Frontal cortex (tissue), 4 donors: ENCODE measurements around the gene WFDC1. TPM values are rescaled to one million over a fixed set of nuclear protein-coding genes. Genes with fewer than 3 reads are reported as not detected.

ENCODE experiments used
- DNase-seq, 2 donors: peaks; one replicate each; pipeline ENCODE4 v3.0.0; 2012; ENCODE audit warnings: low spot score in 2 of 2
- FAIRE-seq: peaks from 2 replicates; lab custom pipeline; 2012; peaks lifted over from hg19 to GRCh38; lab: Jason Lieb, UNC
- total RNA-seq: library from RNA; depleted of rRNA; stranded (reverse); fragments of >200 nt; gene quantifications from one replicate; pipeline ENCODE4 v1.2.3, GENCODE V29; 2014
- donor health status: control.
- donor health status: control.
- donor health status: control.

Gene WFDC1, protein sequence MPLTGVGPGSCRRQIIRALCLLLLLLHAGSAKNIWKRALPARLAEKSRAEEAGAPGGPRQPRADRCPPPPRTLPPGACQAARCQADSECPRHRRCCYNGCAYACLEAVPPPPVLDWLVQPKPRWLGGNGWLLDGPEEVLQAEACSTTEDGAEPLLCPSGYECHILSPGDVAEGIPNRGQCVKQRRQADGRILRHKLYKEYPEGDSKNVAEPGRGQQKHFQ
- 0.82 TPM for total RNA-seq

DNA sequence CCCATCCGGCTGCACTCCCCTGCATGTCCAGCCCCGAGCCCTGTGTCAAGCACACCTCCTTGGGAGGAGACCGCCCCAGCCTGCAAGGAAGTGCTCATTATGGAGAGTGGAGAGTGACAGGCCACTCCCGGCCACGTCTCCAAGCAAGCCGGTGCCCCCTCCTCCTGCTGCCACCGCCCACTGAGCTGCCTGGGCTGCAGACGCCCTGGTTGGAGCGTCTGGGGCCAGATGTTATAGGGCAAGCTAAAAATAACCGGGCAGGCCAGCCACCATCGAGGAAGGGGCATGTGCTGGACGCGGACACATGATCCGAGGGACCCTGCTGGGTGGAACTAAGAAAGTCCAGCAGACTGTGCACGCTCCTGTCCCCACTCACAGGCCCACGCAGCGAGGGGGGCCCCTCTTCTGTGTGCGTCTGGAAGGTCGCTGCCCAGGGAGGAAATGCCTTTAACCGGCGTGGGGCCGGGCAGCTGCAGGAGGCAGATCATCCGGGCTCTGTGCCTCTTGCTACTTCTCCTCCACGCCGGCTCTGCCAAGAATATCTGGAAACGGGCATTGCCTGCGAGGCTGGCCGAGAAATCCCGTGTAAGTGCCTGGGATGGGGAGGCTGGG is at the start of gene WFDC1:
WFDC1 (plus strand) TSS at position 348 of the 612 bp plus-strand sequence; CDS start at position 442, 94 bp downstream.
- FAIRE-seq (no peak), DNase-seq (peak in 1 of 2 donors; percentile 44)

DNA sequence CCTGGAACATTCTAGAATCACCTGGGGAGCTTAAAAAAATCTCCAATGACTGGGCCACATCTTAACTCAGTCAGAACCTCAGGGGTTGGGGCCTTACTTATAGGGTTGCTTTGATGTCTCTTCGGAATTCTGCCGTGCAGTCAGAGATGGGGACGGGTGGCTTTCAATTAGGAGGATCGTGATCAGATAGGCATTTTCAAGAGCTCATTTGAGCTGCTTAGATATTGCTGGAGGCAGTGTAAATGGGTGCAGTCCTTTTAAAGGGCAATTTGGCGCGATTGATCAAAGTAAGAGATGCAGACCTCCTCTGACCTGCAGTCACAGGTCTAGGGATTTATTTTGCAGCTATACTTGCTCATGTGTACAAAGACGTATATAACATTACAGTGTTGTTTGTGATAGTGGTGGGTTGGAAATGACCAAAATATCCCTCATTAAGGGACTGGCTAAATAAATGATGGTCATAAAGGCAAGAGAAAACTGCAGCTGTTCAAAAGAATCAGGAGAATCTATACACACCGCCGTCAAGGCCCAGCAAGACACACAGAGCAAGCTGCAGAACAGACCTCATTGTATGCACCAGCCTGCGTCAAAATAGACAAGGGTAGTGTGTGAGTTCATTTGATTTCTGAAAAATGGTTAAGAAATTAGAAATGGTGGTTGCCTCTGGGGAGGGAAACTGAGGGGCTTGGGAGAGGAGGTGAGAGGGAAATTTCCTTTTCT is 48.6 kb upstream of the WFDC1 start:
- FAIRE-seq (no peak), DNase-seq (no peak)

- no peak for DNase-seq
- no peak for FAIRE-seq
Measured at GRCh38 chr16:84246679-84247077, 48.0 kb upstream of the WFDC1 start.

DNA sequence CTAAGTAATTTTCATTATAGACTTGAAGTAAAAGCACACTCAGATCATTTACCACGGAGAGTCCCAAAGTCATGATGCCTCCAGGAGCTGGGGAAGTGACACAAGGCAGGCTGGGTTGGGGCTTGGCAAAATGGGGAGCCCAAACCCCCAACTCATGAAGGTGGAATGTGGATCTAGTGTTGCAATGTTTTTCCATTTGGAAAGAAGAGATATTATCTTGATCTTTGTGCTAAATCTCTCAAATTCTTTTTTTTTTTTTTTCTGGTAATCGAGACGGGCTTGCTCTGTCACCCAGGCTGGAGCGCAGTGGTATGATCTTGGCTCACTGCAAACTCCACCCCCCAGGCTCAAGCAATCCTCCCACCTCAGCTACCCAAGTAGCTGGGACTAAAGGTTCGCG is 47.3 kb upstream of the WFDC1 start:
- DNase-seq (no peak), FAIRE-seq (no peak)

DNA sequence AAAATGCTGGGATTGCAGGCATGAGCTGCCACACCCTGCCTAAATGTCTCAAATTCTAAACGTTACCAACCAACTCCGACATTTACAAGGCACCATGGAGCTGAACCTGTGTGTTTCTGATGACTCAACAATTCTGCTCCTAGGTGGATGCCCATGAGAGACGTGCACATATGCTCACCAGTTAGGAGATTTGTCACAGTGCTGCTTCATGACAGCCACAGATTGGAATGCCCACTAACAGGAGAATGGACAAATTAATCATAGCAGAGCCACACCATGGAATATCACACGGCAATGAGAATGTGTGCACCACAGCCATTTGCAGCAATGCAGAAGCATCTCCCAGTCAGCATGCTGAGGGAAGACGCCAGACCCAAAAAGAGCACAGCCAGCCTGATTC is 46.8 kb upstream of the WFDC1 start:
- no peak for DNase-seq
- FAIRE-seq: no peak

GRCh38 chr16:84252184-84252583 is 42.5 kb upstream of the WFDC1 start:
- FAIRE-seq: no peak

GRCh38 chr16:84253173-84253572 is 41.5 kb upstream of the WFDC1 start:
- FAIRE-seq (no peak), DNase-seq (no peak)

More at GRCh38 chr16:84252184-84252583, 42.5 kb upstream of the WFDC1 start:
- no peak for DNase-seq

DNA sequence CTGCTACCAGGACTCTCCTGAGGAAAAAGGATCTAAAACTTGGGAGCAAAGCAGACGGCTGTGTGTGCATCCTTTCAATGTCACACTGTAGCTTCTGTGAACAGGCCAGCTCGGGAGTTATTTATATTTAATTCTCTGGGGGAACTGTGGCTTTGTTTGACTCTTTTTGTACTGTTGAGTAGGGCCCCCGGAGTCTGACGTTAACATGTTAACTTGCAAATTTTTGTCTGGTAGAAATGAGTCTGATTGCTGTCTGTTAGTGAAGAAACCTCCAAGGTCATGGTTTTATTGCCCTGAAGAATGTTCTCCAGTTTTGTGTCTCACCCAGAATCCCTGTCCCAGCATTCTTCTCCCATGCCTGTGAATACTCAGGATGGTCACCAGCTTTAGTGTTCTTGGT is 40.6 kb upstream of the WFDC1 start:
- no peak for FAIRE-seq
- no peak for DNase-seq

DNA sequence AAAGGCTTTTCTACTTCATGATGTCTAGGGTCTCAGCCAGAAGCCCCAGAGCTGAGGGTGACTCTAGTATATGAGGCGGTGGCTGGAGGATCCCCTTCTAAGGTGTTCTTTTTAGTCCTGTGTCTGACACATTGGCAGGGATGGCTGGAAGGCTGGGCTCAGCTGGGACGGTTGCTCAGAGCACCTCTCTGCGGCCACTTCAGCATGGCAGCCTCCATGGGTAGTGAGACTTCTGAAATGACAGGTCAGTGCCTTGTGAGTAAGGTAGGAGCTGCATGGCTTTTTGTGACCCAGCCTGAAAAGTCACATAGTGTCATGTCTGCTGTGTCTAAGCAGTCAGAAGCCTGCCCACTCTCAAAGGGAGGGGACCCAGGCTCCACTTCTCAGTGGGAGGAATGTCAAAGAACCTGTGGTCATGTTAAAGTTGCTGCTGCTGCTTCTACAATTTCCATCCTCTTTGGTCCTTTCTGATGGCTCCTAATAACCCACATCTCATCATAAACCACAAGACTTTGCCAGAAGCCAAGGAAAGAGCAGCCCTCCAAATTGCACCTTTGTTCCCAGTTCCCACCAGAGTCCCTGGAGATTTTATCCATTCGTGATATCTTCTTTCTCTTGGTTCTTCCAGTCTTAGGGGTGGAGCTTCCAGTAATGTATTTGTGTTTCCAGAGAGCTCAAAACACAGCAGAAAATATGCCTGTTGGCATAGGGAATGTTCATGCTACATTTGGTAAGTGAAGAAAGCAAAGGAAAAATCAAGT is 39.4 kb upstream of the WFDC1 start:
- FAIRE-seq: no peak

DNA sequence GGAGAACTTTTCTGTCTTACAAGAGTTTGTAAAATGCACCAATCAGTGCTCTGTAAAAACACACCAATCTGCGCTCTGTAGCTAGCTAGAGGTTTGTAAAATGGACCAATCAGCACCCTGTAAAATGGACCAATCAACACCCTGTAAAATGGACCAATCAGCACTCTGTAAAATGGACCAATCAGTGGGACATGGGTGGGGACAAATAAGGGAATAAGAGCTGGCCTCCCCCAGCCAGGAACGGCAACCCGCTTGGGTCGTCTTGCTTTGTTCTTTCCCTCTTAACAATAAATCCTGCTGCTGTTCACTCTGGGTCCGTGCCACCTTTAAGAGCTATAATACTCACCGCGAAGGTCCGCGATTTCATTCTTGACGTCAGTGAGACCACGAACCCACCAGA is 36.4 kb upstream of the WFDC1 start:
- DNase-seq: no peak
- FAIRE-seq: no peak

More for the DNA sequence above, 39.4 kb upstream of the WFDC1 start:
- no peak for DNase-seq

DNA sequence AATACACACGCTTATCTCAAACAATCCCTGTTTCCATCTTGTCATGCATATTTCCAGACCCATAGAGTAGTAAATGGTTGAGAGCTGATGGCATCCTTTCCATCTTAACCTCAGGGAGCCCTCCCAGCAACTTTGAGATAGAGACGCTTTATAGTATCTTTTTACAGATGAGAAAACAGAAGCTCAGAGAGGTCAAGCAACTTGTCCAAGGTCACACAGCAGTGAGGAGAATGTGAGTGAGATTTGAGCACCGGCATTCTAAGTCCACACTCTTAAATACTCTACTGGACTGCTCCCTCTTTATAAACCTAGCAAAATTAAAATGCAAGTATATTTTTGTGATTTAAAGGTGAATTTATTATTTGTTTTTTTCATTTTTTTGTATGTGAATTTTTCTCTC is 35.0 kb upstream of the WFDC1 start:
- FAIRE-seq: no peak
- no peak for DNase-seq

- no peak for DNase-seq
- no peak for FAIRE-seq
Measured at GRCh38 chr16:84260766-84261554, 33.7 kb upstream of the WFDC1 start.

DNA sequence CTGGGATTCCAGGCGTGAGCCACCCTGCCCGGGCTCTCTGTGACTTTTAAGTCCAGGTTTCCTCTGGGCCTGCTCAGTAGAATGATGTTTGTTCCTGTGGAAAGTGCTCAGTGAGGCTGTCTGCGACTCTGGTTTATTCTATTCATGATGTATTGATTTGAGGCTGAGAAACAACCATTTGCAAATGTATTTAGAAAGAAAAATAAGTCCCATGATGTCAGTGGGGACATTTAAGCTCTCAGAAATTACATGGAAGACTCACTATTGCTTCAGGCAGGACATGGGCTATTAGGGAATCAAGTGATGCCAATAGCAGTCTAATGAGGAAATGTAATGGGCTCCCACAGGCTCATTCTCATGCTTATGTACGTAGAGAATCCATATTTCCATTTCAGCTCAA is 32.6 kb upstream of the WFDC1 start:
- no peak for FAIRE-seq
- no peak for DNase-seq

DNA sequence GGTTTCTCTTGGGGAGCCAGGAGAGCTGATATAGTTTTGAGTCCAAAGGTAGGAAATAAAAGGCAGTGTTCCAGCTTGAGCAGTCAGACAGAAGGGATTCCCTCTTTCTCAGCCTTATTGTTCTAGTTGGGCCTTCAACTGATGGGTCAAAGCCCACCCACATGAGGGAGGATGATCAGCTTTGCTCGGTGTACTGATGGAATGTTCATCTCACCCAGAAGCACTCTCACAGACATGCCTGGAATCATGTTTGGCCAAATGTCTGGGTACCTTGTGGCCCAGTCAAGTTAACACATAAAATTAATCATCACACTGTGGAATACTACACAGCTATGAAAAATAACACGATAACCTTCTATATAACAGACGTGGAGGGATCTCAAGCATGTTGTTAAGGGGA is 31.7 kb upstream of the WFDC1 start:
- FAIRE-seq: no peak
- no peak for DNase-seq

- FAIRE-seq (no peak), DNase-seq (peak; percentile 46)
Measured at GRCh38 chr16:84266451-84266850, 28.2 kb upstream of the WFDC1 start.

DNA sequence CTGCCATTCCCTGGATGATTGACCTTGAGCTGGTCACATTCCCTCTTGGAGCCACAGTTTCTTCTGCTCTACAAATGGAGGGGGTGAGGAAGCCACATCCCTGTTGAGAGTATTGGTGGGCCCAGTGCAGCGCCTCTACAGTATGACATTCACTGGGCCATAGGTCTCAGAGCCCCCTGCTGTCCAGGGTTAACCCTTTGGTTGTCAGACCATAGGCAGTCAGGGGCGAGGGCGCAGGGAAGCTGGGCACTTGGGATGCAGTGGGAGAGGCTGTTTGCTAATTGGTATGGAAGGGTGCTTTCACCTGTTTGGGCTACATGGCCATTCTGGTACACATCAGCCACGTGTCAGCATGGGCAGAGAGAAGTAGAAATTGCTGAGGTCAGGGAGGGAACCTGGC is 27.3 kb upstream of the WFDC1 start:
- FAIRE-seq (no peak), DNase-seq (no peak)

DNA sequence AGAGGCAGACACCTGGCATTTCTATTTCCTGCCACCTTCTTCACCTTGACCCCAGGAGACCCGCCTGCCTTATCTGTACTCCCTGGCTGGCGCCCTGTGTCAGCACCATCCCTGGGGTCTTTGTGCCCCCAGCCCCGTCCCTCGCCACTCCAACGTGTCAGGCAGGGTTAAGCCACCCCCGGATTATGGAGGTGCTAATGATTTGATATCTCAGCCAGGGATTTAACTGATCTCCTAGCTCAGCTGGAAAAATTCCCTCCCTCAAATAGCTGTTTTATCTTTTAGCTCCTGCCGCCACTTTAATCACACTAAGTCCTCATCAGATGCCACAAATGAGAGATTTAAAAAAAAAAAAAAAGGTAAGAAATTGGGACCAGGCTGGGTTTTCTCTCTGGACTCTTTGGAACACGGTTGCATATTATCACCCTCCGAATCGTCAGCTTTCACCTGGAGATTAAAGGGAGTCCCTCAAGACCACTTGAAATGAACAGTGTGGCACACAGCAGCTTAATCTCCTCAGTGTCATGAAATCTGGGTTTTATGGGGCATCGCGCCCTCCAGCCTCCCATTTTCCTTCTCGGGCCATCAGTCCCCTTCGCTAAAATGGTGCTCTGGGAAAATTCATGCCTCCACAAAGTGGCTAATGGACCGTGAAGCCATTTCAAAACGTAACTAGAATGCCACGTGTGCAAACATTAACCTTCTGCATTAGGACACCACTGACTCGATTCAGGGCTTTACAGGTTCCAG is 26.2 kb upstream of the WFDC1 start:
- DNase-seq: no peak

GRCh38 chr16:84270071-84270470 is 24.6 kb upstream of the WFDC1 start:
- no peak for DNase-seq
- FAIRE-seq: no peak

More for the DNA sequence above, 26.2 kb upstream of the WFDC1 start:
- no peak for FAIRE-seq

- DNase-seq: no peak
- FAIRE-seq: no peak
Measured at GRCh38 chr16:84270531-84270930, 24.1 kb upstream of the WFDC1 start.
